Activated CD4-positive, alpha-beta T cell treated with anti-CD3 and anti-CD28 coated beads, Interleukin-2, amount 50 U/mL, for 24 hours (primary cell): ENCODE measurements around the gene NKAIN4.
"Not testable (repeated sequence)": the region's sequence is repeated elsewhere in the genome, so short reads cannot be mapped to it uniquely, and the experiment has no call there.

Experiments
- DNase-seq, 2 donors: peaks; one replicate each; pipeline ENCODE4 v3.0.0-alpha.2; 2020; ENCODE audit warnings: low read depth in 1 of 2, low spot score in 1 of 2

NKAIN4 gene

GRCh38 chr20:63258781-63259180 is 4.5 kb upstream of the NKAIN4 start:
- no peak for DNase-seq

GRCh38 chr20:63257629-63258028 is 3.4 kb upstream of the NKAIN4 start:
- no peak for DNase-seq

- no peak for DNase-seq
Measured at GRCh38 chr20:63256954-63257353, 2.7 kb upstream of the NKAIN4 start.

DNA sequence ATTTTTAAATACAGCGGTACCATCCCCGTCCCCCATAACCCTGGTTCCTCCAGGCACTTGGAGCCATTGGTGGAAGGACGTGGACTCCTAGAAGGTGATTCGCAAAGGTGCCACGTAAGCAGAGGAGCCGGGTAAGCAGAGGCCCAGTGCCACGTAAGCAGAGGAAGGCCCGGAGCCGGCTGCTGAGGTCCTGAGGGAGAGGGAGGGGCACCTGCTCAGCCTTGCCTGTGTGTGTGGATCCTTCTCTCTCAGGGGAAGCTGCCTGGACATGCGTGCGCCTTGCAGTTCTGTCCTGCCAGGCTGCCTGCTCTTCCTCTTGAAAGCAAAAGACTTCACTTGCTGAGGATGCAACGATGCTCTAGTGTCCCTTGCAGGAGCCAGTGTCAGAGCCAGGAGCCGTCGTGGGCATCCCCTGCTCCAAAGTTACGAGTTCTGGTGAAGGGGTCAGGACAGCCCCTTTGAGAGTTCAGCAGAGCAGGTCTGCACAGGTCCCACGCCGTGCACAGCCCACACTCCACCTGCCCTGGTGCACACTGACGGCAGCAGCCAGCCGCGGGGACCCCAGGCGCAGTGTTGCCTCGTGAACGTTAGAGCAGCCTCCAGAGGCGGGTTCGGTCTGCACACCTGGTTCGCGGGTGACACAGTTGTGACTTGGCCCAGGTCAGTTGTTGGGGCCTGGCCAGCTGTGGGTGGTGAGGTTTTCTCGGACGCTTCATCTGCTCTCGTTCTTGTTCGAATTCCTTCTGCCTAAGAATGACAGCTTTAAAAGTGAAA is 1.9 kb upstream of the NKAIN4 start:
- no peak for DNase-seq

DNA sequence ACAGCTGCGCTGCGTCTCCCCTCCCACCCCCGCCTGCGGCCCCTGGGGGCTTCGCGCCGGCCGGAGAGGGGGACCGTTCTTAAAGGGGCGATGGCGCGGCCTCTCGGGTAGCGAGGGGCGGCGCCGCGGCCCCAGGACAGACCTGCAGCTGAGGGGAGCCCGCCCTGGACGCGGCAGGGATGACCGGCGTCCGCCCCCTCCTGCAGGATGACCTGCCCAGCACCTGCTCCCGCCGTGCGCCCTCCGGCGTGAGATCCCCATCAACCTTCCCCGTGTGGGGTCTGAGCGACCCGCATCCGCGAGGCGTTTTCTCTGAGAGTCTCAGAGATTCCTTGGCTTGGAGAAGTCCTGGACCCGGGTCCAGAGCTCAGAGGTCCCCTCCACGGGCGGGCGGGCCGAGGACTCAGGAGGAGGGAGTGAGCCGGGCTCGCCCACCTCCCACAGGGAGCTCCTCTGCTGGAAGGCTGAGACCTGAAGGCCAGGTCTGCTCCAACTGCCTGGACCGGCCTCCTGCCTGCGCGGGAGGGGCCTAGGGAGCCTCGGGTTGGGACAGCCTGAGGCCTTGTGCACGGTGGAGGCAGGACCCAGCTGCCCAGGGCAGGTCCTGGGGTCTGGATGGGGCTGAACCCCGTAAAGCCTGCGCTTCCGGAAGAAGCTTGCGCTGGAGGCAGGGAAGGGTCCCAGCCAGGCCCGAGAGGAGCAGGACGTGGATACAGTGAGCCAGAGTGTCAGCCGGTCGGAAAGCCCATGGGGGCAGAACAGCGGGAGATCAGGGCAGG is 532 bp upstream of the NKAIN4 start:
- no peak for DNase-seq

- DNase-seq = no peak
Measured at GRCh38 chr20:63253438-63254231, 628 bp downstream of the NKAIN4 start.

- DNase-seq = no peak
Measured at GRCh38 chr20:63253065-63253437, 1.2 kb downstream of the NKAIN4 start.

- no peak for DNase-seq
Measured at GRCh38 chr20:63252284-63252711, 2.0 kb downstream of the NKAIN4 start.

DNA sequence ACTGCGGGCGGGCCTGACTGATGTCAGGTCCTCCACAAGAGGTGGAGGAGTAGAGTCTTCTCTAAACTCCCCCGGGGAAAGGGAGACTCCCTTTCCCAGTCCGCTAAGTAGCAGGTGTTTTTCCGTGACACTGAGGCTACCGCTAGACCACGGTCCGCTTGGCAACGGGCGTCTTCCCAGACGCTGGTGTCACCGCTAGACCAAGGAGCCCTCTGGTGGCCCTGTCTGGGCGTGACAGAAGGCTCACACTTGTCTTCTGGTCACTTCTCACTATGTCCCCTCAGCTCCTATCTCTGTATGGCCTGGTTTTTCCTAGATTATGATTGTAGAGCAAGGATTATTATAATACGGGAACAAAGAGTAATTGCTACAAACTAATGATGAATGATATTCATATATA is 2.9 kb downstream of the NKAIN4 start:
- not testable (repeated sequence) for DNase-seq

DNA sequence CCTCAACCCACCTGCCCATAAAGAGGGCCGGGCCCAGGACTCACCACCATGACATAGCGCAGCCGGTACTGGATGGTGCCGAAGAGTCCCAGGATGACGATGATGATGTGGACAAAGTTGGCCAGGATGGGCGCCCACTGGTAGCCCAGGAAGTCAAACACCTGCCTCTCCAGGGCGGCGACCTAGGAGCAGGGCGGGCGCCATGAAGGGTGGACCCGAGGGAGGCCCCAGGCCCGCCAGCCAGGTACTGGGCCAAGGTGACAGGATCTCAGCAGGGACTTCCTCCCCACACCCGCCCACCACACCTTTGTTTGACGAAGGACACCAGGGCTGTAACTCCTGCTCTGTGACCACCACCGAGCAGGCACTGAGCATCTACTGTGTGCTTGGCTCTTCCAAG is 4.4 kb downstream of the NKAIN4 start:
- DNase-seq = no peak

DNA sequence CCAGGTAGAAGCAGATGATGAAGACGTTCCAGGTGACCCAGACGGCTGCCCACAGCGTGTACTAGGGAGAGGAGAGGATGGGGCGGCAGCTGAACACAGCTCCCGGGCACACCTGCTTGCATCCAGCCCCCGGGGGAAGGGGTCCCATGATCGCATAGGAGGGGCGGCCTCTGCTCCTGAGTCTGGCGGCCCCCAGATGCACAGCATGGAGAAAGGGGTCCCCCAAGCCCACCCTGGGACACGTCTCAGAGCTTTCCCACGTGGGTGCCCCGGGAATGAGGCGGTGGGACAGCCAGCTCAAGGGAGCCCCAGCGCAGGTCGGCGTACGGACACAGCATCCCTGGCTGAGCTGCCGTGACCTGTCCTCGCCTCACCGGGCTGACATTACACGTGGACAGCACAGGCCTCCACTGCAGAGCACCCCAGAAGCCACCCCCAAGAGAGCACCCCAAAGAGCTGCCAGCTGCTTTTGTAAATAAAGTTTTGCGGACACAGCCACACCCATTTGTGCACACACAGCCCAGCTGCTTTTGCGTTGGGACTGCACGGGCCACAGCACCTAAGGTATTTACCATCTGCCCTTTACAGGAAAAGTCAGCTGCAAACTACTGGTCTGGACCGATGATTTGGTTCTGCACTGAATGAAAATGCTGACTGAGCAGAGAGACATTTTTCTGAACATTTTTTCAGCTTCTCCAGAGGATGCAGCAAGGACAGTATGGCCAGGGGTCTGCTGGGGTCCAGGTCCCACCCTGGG is 5.2 kb downstream of the NKAIN4 start:
- DNase-seq = no peak

GRCh38 chr20:63247671-63248228 is 6.5 kb downstream of the NKAIN4 start:
- DNase-seq = no peak

DNA sequence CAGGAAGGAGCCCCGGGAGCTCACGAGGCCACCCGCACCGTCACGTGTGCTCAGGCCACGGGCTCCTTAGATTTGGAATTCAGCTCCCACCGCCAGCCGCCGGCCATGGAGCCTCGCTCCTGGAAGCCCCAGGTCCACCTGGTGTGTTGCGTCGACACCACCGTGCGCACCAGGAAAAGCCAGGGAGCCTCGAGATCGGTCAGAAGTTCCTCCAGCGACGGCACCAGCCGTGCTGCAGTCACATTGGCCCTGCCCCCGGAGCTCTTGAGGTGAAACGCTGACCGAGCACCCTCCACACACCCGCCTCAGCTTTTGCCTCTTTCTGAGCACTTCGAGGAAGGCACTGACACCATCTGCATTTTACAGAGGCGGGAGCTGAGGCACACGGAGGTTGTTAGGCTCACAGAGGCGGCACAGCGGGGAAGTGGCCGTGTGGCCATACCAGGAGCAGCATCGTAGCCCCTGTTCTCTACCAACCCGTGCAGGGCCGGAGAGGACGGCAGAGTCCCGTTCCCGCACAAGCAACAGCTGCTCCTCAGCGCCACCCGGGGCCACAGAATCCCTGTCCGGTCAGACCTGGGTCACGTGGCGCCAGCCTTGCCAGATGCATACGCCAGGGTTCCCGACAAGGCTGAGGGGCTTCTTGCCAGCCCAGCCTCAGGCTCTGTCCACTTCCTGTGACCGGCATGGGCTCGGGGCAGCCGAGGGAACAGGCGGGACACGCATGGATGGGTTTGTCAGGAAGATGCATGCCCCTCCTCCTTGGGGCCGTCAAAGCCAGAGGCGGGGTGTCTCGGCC is 7.6 kb downstream of the NKAIN4 start:
- no peak for DNase-seq

- no peak for DNase-seq
Measured at GRCh38 chr20:63244468-63244867, 9.8 kb downstream of the NKAIN4 start.

- DNase-seq = no peak
Measured at GRCh38 chr20:63243604-63244247, 10.5 kb downstream of the NKAIN4 start.

DNA sequence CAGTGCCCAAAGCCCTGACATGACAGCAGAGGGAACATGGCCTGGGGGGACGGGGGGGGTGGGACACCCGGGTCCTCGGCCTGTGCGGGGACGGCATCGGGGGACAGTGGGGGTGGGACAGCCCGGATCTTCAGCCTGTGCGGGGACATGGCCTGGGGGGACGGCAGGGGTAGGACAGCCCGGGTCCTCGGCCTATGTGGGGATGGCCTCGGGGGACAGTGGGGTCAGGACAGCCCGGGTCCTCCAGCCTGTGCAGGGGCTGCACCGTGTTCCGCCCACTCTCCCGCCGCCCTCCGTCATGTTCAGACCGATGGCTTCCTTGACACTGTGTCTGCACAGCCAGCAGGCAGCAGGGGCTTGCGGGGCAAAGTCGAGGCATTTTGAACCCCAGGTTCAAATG is 11.5 kb downstream of the NKAIN4 start:
- DNase-seq = no peak

DNA sequence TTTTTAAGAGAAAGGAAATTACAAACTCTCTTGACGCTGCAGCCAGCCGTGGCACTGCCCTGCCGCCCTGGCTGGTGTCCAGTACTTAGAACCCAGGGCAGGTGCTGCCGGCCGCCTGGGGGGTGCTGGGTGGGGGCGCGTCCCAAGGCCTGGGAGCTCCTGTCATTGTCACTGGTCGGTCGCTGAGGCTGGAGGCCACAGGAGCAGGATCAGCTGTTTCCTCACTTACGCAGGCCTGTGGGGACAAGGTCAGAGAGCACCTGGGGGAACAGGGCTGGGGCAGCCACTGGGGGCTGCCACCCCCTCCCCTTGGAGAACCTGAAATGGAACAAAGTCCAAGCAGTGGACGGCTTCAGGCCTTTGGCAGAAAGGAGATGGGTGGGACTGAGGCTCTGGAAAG is 13.0 kb downstream of the NKAIN4 start:
- DNase-seq = no peak

- DNase-seq = no peak
Measured at GRCh38 chr20:63240004-63240403, 14.3 kb downstream of the NKAIN4 start.

- DNase-seq = no peak
Measured at GRCh38 chr20:63239431-63239830, 14.8 kb downstream of the NKAIN4 start.
